GM18870 (cell line): Measurements from ENCODE around the gene ADAMTS2.
"Not testable (repeated sequence)": the region's sequence is repeated elsewhere in the genome, so short reads cannot be mapped to it uniquely, and the experiment has no call there.

Source experiments
- ATAC-seq: cut with Tn5 transposase; IDR thresholded peaks from one replicate; pipeline ENCODE4 v1.9.1; 2021; ENCODE audit warnings: moderate library complexity; ENCODE audit not compliant: unreplicated experiment

ADAMTS2 gene

GRCh38 chr5:179298181-179298993 is 46.9 kb downstream of the ADAMTS2 start:
- ATAC-seq: no peak

- no peak for ATAC-seq
Observed at GRCh38 chr5:179297486-179298180, 47.6 kb downstream of the ADAMTS2 start.

- ATAC-seq: no peak
Observed at GRCh38 chr5:179297026-179297425, 48.2 kb downstream of the ADAMTS2 start.

- ATAC-seq: no peak
Observed at GRCh38 chr5:179296150-179296821, 49.0 kb downstream of the ADAMTS2 start.

GRCh38 chr5:179295778-179296149 is 49.5 kb downstream of the ADAMTS2 start:
- ATAC-seq: no peak

- no peak for ATAC-seq
Observed at GRCh38 chr5:179294891-179295777, 50.1 kb downstream of the ADAMTS2 start.

GRCh38 chr5:179294131-179294780 is 51.0 kb downstream of the ADAMTS2 start:
- no peak for ATAC-seq

GRCh38 chr5:179292681-179293635 is 52.3 kb downstream of the ADAMTS2 start:
- ATAC-seq: no peak

- no peak for ATAC-seq
Observed at GRCh38 chr5:179292202-179292601, 53.1 kb downstream of the ADAMTS2 start.

- no peak for ATAC-seq
Observed at GRCh38 chr5:179290681-179291540, 54.4 kb downstream of the ADAMTS2 start.

- no peak for ATAC-seq
Observed at GRCh38 chr5:179289756-179290385, 55.4 kb downstream of the ADAMTS2 start.

GRCh38 chr5:179288809-179289185 is 56.5 kb downstream of the ADAMTS2 start:
- no peak for ATAC-seq

GRCh38 chr5:179288101-179288808 is 57.0 kb downstream of the ADAMTS2 start:
- ATAC-seq: no peak

- ATAC-seq: no peak
Observed at GRCh38 chr5:179287631-179288030, 57.6 kb downstream of the ADAMTS2 start.

GRCh38 chr5:179287071-179287470 is 58.2 kb downstream of the ADAMTS2 start:
- ATAC-seq: no peak

- ATAC-seq: not testable (repeated sequence)
Observed at GRCh38 chr5:179285776-179286162, 59.5 kb downstream of the ADAMTS2 start.
